NT2/D1 (cell line): Measurements from ENCODE around the gene PTGDS.
A peak's percentile ranks its signal among the peaks of the same experiment; 100 is the strongest.

Experiments
- DNase-seq: peaks from one replicate; pipeline ENCODE4 v3.0.0-alpha.2; 2011; ENCODE audit warnings: low read depth, low spot score
- H3K27me3 ChIP-seq: 2 replicates; pipeline ENCODE4 v1.6.0; 2011; ENCODE audit warnings: mild to moderate bottlenecking; ENCODE audit not compliant: insufficient read length, insufficient read depth
- H3K36me3 ChIP-seq: 2 replicates; pipeline ENCODE4 v1.6.1; 2011; ENCODE audit warnings: mild to moderate bottlenecking, low read length, mixed read lengths; ENCODE audit not compliant: insufficient read depth, insufficient read length
- H3K4me1 ChIP-seq: 2 replicates; pipeline ENCODE4 v1.5.1; 2011; ENCODE audit not compliant: insufficient read depth, insufficient read length
- H3K4me3 ChIP-seq: 2 replicates; pipeline ENCODE4 v1.5.1; 2011; ENCODE audit warnings: low read depth; ENCODE audit not compliant: insufficient read length
- H3K9ac ChIP-seq: 2 replicates; pipeline ENCODE4 v1.6.0; 2011; ENCODE audit warnings: low read depth; ENCODE audit not compliant: insufficient read length
- H3K9me3 ChIP-seq: 2 replicates; pipeline ENCODE4 v1.5.1; 2011; ENCODE audit warnings: mild to moderate bottlenecking, low read length; ENCODE audit not compliant: insufficient read depth
- SUZ12 ChIP-seq: IDR thresholded peaks from 2 replicates; pipeline ENCODE4 v1.6.1; 2011; ENCODE audit not compliant: insufficient read length, insufficient read depth; ENCODE audit errors: extremely low read depth
- YY1 ChIP-seq: IDR thresholded peaks from 2 replicates; pipeline ENCODE4 v1.6.1; 2011; ENCODE audit not compliant: insufficient read length, insufficient read depth
- ZNF274 ChIP-seq: IDR thresholded peaks from 2 replicates; pipeline ENCODE4 v1.6.1; 2011; ENCODE audit warnings: mild to moderate bottlenecking, low read depth, low read length

PTGDS gene

GRCh38 chr9:136978865-136979544 lies 1.7 kb downstream of the PTGDS start:
- no peak overlapping the region for H3K9ac ChIP-seq
- no peaks in the 10 kb centered on the region for H3K9me3 ChIP-seq
- H3K27me3 ChIP-seq = peaks cover 12% of the 10 kb centered on the region
- no peaks in the 10 kb centered on the region for H3K36me3 ChIP-seq
- TF ChIP-seq SUZ12 = no peak
- TF ChIP-seq YY1 = no peak
- TF ChIP-seq ZNF274 = no peak
- DNase-seq = no peak
- H3K4me3 ChIP-seq = peak overlapping the region; percentile 24
- peaks cover 47% of the 10 kb centered on the region for H3K4me1 ChIP-seq

- Histone ChIP-seq H3K27me3 (peaks cover 12% of the 10 kb centered on the region), H3K9me3 (no peaks in the 10 kb centered on the region), H3K9ac (peak overlapping the region; percentile 50), H3K4me3 (no peak overlapping the region), H3K4me1 (peaks cover 50% of the 10 kb centered on the region), H3K36me3 (no peaks in the 10 kb centered on the region)
- DNase-seq = no peak
- no peak for TF ChIP-seq YY1
- TF ChIP-seq SUZ12 = no peak
- no peak for TF ChIP-seq ZNF274
These were observed 2.7 kb downstream of the PTGDS start for GRCh38 chr9:136979769-136980587.

- peaks cover 55% of the 10 kb centered on the region for H3K4me1 ChIP-seq
- H3K36me3 ChIP-seq = no peaks in the 10 kb centered on the region
- H3K9me3 ChIP-seq = no peaks in the 10 kb centered on the region
- peaks cover 12% of the 10 kb centered on the region for H3K27me3 ChIP-seq
- DNase-seq = no peak
- TF ChIP-seq YY1 (no peak), ZNF274 (no peak), SUZ12 (no peak)
- H3K9ac ChIP-seq = peak overlapping the region; percentile 17
- no peak overlapping the region for H3K4me3 ChIP-seq
These were observed 3.6 kb downstream of the PTGDS start for GRCh38 chr9:136980669-136981478.

- Histone ChIP-seq H3K9ac (peak overlapping the region; percentile 17), H3K36me3 (no peaks in the 10 kb centered on the region), H3K4me1 (peaks cover 49% of the 10 kb centered on the region), H3K4me3 (no peak overlapping the region), H3K27me3 (peaks cover 12% of the 10 kb centered on the region), H3K9me3 (no peaks in the 10 kb centered on the region)
- no peak for TF ChIP-seq ZNF274
- no peak for TF ChIP-seq YY1
- TF ChIP-seq SUZ12 = no peak
- DNase-seq = no peak
These were observed 4.4 kb downstream of the PTGDS start for GRCh38 chr9:136981588-136982231.

- Histone ChIP-seq H3K9ac (peak within 1 kb of the TSS; percentile 32), H3K4me3 (no peak within 1 kb of the TSS), H3K4me1 (peaks cover 46% of the 10 kb centered on the region), H3K27me3 (peaks cover 5% of the 10 kb centered on the region), H3K36me3 (no peaks in the 10 kb centered on the region), H3K9me3 (no peaks in the 10 kb centered on the region)
- no peak for DNase-seq
- TF ChIP-seq YY1 (no peak), ZNF274 (no peak), SUZ12 (no peak)
These were observed 5.1 kb downstream of the PTGDS start, which contains the start of gene LCNL1 for GRCh38 chr9:136982232-136983051. Gene LCNL1, plus strand, starts transcription at chr9:136982993. Its CDS starts 594 bp downstream, at chr9:136983587.

- Histone ChIP-seq H3K27me3 (no peaks in the 10 kb centered on the region), H3K9ac (no peak overlapping the region), H3K36me3 (no peaks in the 10 kb centered on the region), H3K9me3 (no peaks in the 10 kb centered on the region), H3K4me1 (peaks cover 41% of the 10 kb centered on the region), H3K4me3 (no peak overlapping the region)
- DNase-seq = no peak
- no peak for TF ChIP-seq SUZ12
- no peak for TF ChIP-seq YY1
- no peak for TF ChIP-seq ZNF274
These were observed 5.9 kb downstream of the PTGDS start for GRCh38 chr9:136983167-136983566.
